Activated effector memory CD4-positive, alpha-beta T cell treated with anti-CD3 and anti-CD28 coated beads, Interleukin-2, amount 50 U/mL, for 16 hours (primary cell): Measurements from ENCODE around the gene LMX1A.

Experiments used
- DNase-seq: peaks from one replicate; pipeline ENCODE4 v3.0.0-alpha.2; 2020

The LMX1A gene

GRCh38 chr1:165257969-165258459 lies 98.5 kb downstream of the LMX1A start:
- peak; percentile 68 for DNase-seq

GRCh38 chr1:165254896-165255625 lies 101.5 kb downstream of the LMX1A start:
- no peak for DNase-seq

- DNase-seq, result no peak
Observed at GRCh38 chr1:165254376-165254775, 102.1 kb downstream of the LMX1A start.

GRCh38 chr1:165253818-165254254 lies 102.7 kb downstream of the LMX1A start:
- DNase-seq, result no peak

- no peak for DNase-seq
Observed at GRCh38 chr1:165248969-165249571, 107.4 kb downstream of the LMX1A start.

- no peak for DNase-seq
Observed at GRCh38 chr1:165241952-165242351, 114.6 kb downstream of the LMX1A start.

- no peak for DNase-seq
Observed at GRCh38 chr1:165241321-165241720, 115.2 kb downstream of the LMX1A start.

GRCh38 chr1:165240492-165240891 lies 116.0 kb downstream of the LMX1A start:
- DNase-seq, result no peak

GRCh38 chr1:165239873-165240272 lies 116.6 kb downstream of the LMX1A start:
- no peak for DNase-seq

GRCh38 chr1:165235777-165236291 lies 120.7 kb downstream of the LMX1A start:
- DNase-seq, result no peak

GRCh38 chr1:165235155-165235776 lies 121.2 kb downstream of the LMX1A start:
- DNase-seq, result no peak

GRCh38 chr1:165234149-165234548 lies 122.4 kb downstream of the LMX1A start:
- DNase-seq, result no peak

GRCh38 chr1:165228676-165229075 lies 127.8 kb downstream of the LMX1A start:
- DNase-seq, result no peak

- DNase-seq, result no peak
Observed at GRCh38 chr1:165228111-165228655, 128.3 kb downstream of the LMX1A start.

GRCh38 chr1:165226326-165226725 lies 130.2 kb downstream of the LMX1A start:
- DNase-seq, result no peak

GRCh38 chr1:165225650-165226049 lies 130.9 kb downstream of the LMX1A start:
- DNase-seq, result no peak

- DNase-seq, result no peak
Observed at GRCh38 chr1:165225062-165225461, 131.5 kb downstream of the LMX1A start.

GRCh38 chr1:165224504-165224903 lies 132.0 kb downstream of the LMX1A start:
- no peak for DNase-seq

GRCh38 chr1:165222580-165222979 lies 133.9 kb downstream of the LMX1A start:
- DNase-seq, result no peak

GRCh38 chr1:165218731-165219130 lies 137.8 kb downstream of the LMX1A start:
- DNase-seq, result no peak

GRCh38 chr1:165217958-165218357 lies 138.6 kb downstream of the LMX1A start:
- DNase-seq, result no peak

- no peak for DNase-seq
Observed at GRCh38 chr1:165216254-165216653, 140.3 kb downstream of the LMX1A start.

- DNase-seq, result no peak
Observed at GRCh38 chr1:165215676-165216075, 140.8 kb downstream of the LMX1A start.
